Stimulated activated CD4-positive, alpha-beta T cell treated with anti-CD3 and anti-CD28 coated beads, Interleukin-1b, Interleukin-23, amount 100 ng/mL, for 4 hours (primary cell): ENCODE results near the gene ZSCAN5A.
"Not testable (repeated sequence)": the region's sequence is repeated elsewhere in the genome, so short reads cannot be mapped to it uniquely, and the experiment has no call there.

Experiments used
- DNase-seq, 2 donors: peaks; one replicate each; pipeline ENCODE4 v3.0.0-alpha.2; 2020; ENCODE audit warnings: low read depth in 2 of 2

The ZSCAN5A gene

GRCh38 chr19:56272161-56272798 is 42.4 kb downstream of the ZSCAN5A start, which contains the start of gene EDDM13:
EDDM13 (plus strand) TSS chr19:56272748; CDS start chr19:56272835, 87 bp downstream.
- DNase-seq: no peak

- no peak for DNase-seq
Measured at GRCh38 chr19:56271151-56271550, 43.5 kb downstream of the ZSCAN5A start.

GRCh38 chr19:56270676-56271075 is 44.0 kb downstream of the ZSCAN5A start:
- DNase-seq: no peak

GRCh38 chr19:56269348-56269747 is 45.3 kb downstream of the ZSCAN5A start:
- DNase-seq: no peak

GRCh38 chr19:56266051-56266450 is 48.6 kb downstream of the ZSCAN5A start:
- no peak for DNase-seq

- DNase-seq: no peak
Measured at GRCh38 chr19:56263319-56263718, 51.3 kb downstream of the ZSCAN5A start.

GRCh38 chr19:56261932-56262331 is 52.7 kb downstream of the ZSCAN5A start:
- not testable (repeated sequence) for DNase-seq

- DNase-seq: no peak
Measured at GRCh38 chr19:56261145-56261544, 53.5 kb downstream of the ZSCAN5A start.

GRCh38 chr19:56258272-56258671 is 56.4 kb downstream of the ZSCAN5A start:
- DNase-seq: no peak

- no peak for DNase-seq
Measured at GRCh38 chr19:56253737-56254136, 60.9 kb downstream of the ZSCAN5A start.

GRCh38 chr19:56252699-56253422 is 61.8 kb downstream of the ZSCAN5A start:
- peak; percentile 62 to 67 for DNase-seq

- DNase-seq: not testable (repeated sequence)
Measured at GRCh38 chr19:56248736-56249338, 65.8 kb downstream of the ZSCAN5A start.

GRCh38 chr19:56245764-56246163 is 68.9 kb downstream of the ZSCAN5A start:
- not testable (repeated sequence) for DNase-seq

GRCh38 chr19:56245121-56245740 is 69.4 kb downstream of the ZSCAN5A start:
- DNase-seq: no peak

- no peak for DNase-seq
Measured at GRCh38 chr19:56223481-56223880, 91.2 kb downstream of the ZSCAN5A start.

- DNase-seq: no peak
Measured at GRCh38 chr19:56222901-56223300, 91.7 kb downstream of the ZSCAN5A start.

GRCh38 chr19:56221851-56222250 is 92.8 kb downstream of the ZSCAN5A start:
- no peak for DNase-seq

- DNase-seq: not testable (repeated sequence)
Measured at GRCh38 chr19:56221442-56221841, 93.2 kb downstream of the ZSCAN5A start.

- no peak for DNase-seq
Measured at GRCh38 chr19:56218961-56219360, 95.7 kb downstream of the ZSCAN5A start.

GRCh38 chr19:56217039-56217949 is 97.3 kb downstream of the ZSCAN5A start:
- DNase-seq: no peak

- no peak for DNase-seq
Measured at GRCh38 chr19:56211718-56212117, 102.9 kb downstream of the ZSCAN5A start.
